ENCODE results near the gene COG6. TPM values are rescaled to one million over a fixed set of nuclear protein-coding genes. Genes with fewer than 3 reads are reported as not detected.

Gene COG6
- total and polyA plus RNA-seq, 10 of the 15 experiments (the other 5 are each of a cell fraction or from before 2014, with no cell fraction given) = 4.5 to 29.8 (median 12.6) TPM

GRCh38 chr13:39607876-39608275, 47.6 kb upstream of the COG6 start:
- no TSS peak for BruUV-seq (replicated peaks)
- Histone ChIP-seq H2AFZ (ENCODE audit: control insufficient read depth, low read depth, low read length) (no peak overlapping the region), H3K4me1 (ENCODE audit: control insufficient read depth, insufficient read depth, low read length) (no peaks in the 10 kb centered on the region), H3K36me3 (ENCODE audit: control insufficient read depth in 2 of 2, insufficient read depth in 2 of 2, low read length in 1 of 2) (no peaks in the 10 kb centered on the region), H3K9ac (ENCODE audit: control insufficient read depth, insufficient read depth, low read length) (no peak overlapping the region), H3K4me3 (no peak overlapping the region), H3K4me2 (ENCODE audit: control insufficient read depth, insufficient read depth) (no peak overlapping the region), H3K79me2 (ENCODE audit: control insufficient read depth, insufficient read depth, low read length) (no peaks in the 10 kb centered on the region), H3K9me3 (replicated peaks; ENCODE audit: control insufficient read depth, insufficient read depth, low read length) (no peaks in the 10 kb centered on the region), H3K27ac (ENCODE audit: control insufficient read depth, insufficient read depth) (no peak overlapping the region), H4K20me1 (ENCODE audit: control insufficient read depth, insufficient read depth) (no peaks in the 10 kb centered on the region), H3K27me3 (replicated peaks in 1 of 2; ENCODE audit: control insufficient read depth in 2 of 2, insufficient read depth in 2 of 2, low read length in 1 of 2) (no peaks in the 10 kb centered on the region; a peak in 2 of 4 replicates)
- SMC1A ChIA-PET (ENCODE audit: uncharacterized antibody, unreplicated experiment) = interaction anchor here (1.0 to 2.1 kb wide), 3 partner anchors 192 to 478 kb away, joined by 3 to 12 read pairs (median 5); no protein-coding TSS in a partner anchor
- no peak for FAIRE-seq
- TF ChIP-seq EP300 (IDR thresholded peaks at IDR 0.05; ENCODE audit: borderline replicate concordance in 1 of 2, control insufficient read depth in 1 of 2, low read depth in 2 of 2, low read length in 2 of 2) (no peak), POLR2AphosphoS2 (IDR thresholded peaks at IDR 0.05; ENCODE audit: low read depth, low read length) (no peak), TCF12 (IDR thresholded peaks at IDR 0.05; ENCODE audit: low read depth, low read length) (no peak), USF2 (IDR thresholded peaks at IDR 0.05; ENCODE audit: borderline replicate concordance, low read depth, low read length) (no peak), BCL11A (IDR thresholded peaks at IDR 0.05; ENCODE audit: low read depth, low read length) (no peak), MXI1 (IDR thresholded peaks at IDR 0.05; ENCODE audit: low read depth, low read length) (no peak), CBFB (IDR thresholded peaks at IDR 0.05; ENCODE audit: low read depth) (no peak), ZNF384 (IDR thresholded peaks at IDR 0.05; ENCODE audit: borderline replicate concordance, low read depth, low read length) (no peak), BCL3 (IDR thresholded peaks at IDR 0.05; ENCODE audit: borderline replicate concordance, insufficient read depth, low read depth, low read length, poor library complexity, severe bottlenecking) (no peak), FOS (IDR thresholded peaks at IDR 0.05; ENCODE audit: borderline replicate concordance, extremely low read depth, insufficient read length) (no peak)
- no peak for DNase-seq (ENCODE audit: low read depth, low spot score)
- intact Hi-C loops (cut with micrococcal nuclease; ENCODE audit: unreplicated experiment) = loop anchor here (10.0 kb wide), 1 partner anchor 63 kb away; no protein-coding TSS in a partner anchor
- POLR2A ChIA-PET = no interaction called here
- in situ Hi-C loops (cut with MboI) = loop anchor here (5.0 kb wide), 1 partner anchor 346 kb away; no protein-coding TSS in a partner anchor
- RAD21 ChIA-PET (ENCODE audit: unreplicated experiment) = no interaction called here
- no peak for ATAC-seq
- WGBS (ENCODE audit: insufficient coverage, insufficient replicate concordance, low lambda C conversion rate, missing lambda C conversion rate) = 19% methylated on average over 4 of the region's 4 CpGs
- CTCF ChIA-PET = interaction anchor here (0.8 to 1.4 kb wide), 2 partner anchors 8 to 335 kb away, joined by 3 to 4 read pairs; no protein-coding TSS in a partner anchor

Data from GM12878 (cell line).